GM12891 (cell line): ENCODE data around the gene ACADM.
A peak's percentile ranks its signal among the peaks of the same experiment; 100 is the strongest.
"Not testable (repeated sequence)": the region's sequence is repeated elsewhere in the genome, so short reads cannot be mapped to it uniquely, and the experiment has no call there.

Experiments
- DNase-seq: peaks from one replicate; pipeline ENCODE4 v3.0.0; 2011; ENCODE audit warnings: low spot score; ENCODE audit not compliant: insufficient read length
- FAIRE-seq: peaks from 2 replicates; lab custom pipeline; 2011; peaks lifted over from hg19 to GRCh38; lab: Jason Lieb, UNC
- PAX5 ChIP-seq: IDR thresholded peaks from 2 replicates; pipeline ENCODE4 v1.6.1; 2011; ENCODE audit warnings: low read length, moderate library complexity, mild to moderate bottlenecking; ENCODE audit not compliant: insufficient read depth, severe bottlenecking
- POLR2A ChIP-seq: IDR thresholded peaks from 2 replicates; pipeline ENCODE4 v1.6.1; 2011; ENCODE audit warnings: low read depth, low read length, control low read depth
- POLR2AphosphoS5 ChIP-seq: IDR thresholded peaks from 2 replicates; pipeline ENCODE4 v1.6.1; 2011; ENCODE audit warnings: low read depth, low read length, control low read depth
- POU2F2 ChIP-seq: IDR thresholded peaks from 2 replicates; pipeline ENCODE4 v1.6.1; 2011; ENCODE audit warnings: low read depth, mild to moderate bottlenecking, control low read depth, low read length, moderate library complexity
- SPI1 ChIP-seq: IDR thresholded peaks from 2 replicates; pipeline ENCODE4 v1.6.1; 2011; ENCODE audit warnings: low read depth, low read length, control low read depth
- TAF1 ChIP-seq: IDR thresholded peaks from 2 replicates; pipeline ENCODE4 v1.6.1; 2011; ENCODE audit warnings: low read depth, low read length, control low read depth

ACADM gene

GRCh38 chr1:75771978-75772377 is 47.5 kb downstream of the ACADM start:
- FAIRE-seq = no peak
- DNase-seq = no peak
- TF ChIP-seq POLR2A = no peak
- TF ChIP-seq SPI1 = no peak
- TF ChIP-seq POLR2AphosphoS5 = no peak
- no peak for TF ChIP-seq PAX5
- TF ChIP-seq TAF1 = no peak
- TF ChIP-seq POU2F2 = no peak

GRCh38 chr1:75777812-75778211 is 53.3 kb downstream of the ACADM start:
- not testable (repeated sequence) for DNase-seq, FAIRE-seq

- not testable (repeated sequence) for DNase-seq, FAIRE-seq
Measured at GRCh38 chr1:75778694-75779093, 54.2 kb downstream of the ACADM start.

- not testable (repeated sequence) for DNase-seq, FAIRE-seq
Measured at GRCh38 chr1:75780183-75780582, 55.7 kb downstream of the ACADM start.

- not testable (repeated sequence) for DNase-seq, FAIRE-seq
Measured at GRCh38 chr1:75783920-75784319, 59.4 kb downstream of the ACADM start.

GRCh38 chr1:75785320-75785982 is 60.9 kb downstream of the ACADM start:
- no peak for TF ChIP-seq POLR2A
- no peak for TF ChIP-seq POLR2AphosphoS5
- TF ChIP-seq TAF1 = no peak
- no peak for TF ChIP-seq SPI1
- TF ChIP-seq POU2F2 = no peak
- TF ChIP-seq PAX5 = no peak
- FAIRE-seq (peak; percentile 48), DNase-seq (no peak)

- peak; percentile 42 for DNase-seq
- peak; percentile 95 for FAIRE-seq
- TF ChIP-seq SPI1 = peak; percentile 10; the same call in 1 of the 2 replicates
- peak; percentile 100 for TF ChIP-seq POLR2A
- peak; percentile 91 for TF ChIP-seq POU2F2
- TF ChIP-seq TAF1 = peak; percentile 97
- TF ChIP-seq POLR2AphosphoS5 = peak; percentile 100
- TF ChIP-seq PAX5 = peak; percentile 27
Measured at GRCh38 chr1:75785983-75786853, 61.7 kb downstream of the ACADM start, which contains the start of gene RABGGTB. RABGGTB (plus strand) TSS chr1:75786256; CDS start chr1:75786272, 16 bp downstream.

GRCh38 chr1:75786901-75787493 is 62.5 kb downstream of the ACADM start:
- DNase-seq (no peak), FAIRE-seq (no peak)
- TF ChIP-seq SPI1 (no peak), POU2F2 (no peak), POLR2AphosphoS5 (no peak; the same call in 1 of the 2 replicates), PAX5 (no peak)

- no peak for FAIRE-seq
- TF ChIP-seq SPI1 = no peak
- no peak for TF ChIP-seq POU2F2
- TF ChIP-seq POLR2A = no peak
- no peak for TF ChIP-seq TAF1
- no peak for TF ChIP-seq POLR2AphosphoS5
- no peak for TF ChIP-seq PAX5
- DNase-seq = no peak
Measured at GRCh38 chr1:75787524-75787923, 63.0 kb downstream of the ACADM start.

GRCh38 chr1:75789988-75790387 is 65.5 kb downstream of the ACADM start:
- TF ChIP-seq TAF1 (no peak), POLR2A (no peak), SPI1 (no peak), PAX5 (no peak), POU2F2 (no peak), POLR2AphosphoS5 (no peak)
- FAIRE-seq (no peak), DNase-seq (no peak)
